Raji (cell line): ENCODE measurements around the gene NPHS1.

Experiments used
- POLR2A ChIP-seq: IDR thresholded peaks from 2 replicates; pipeline ENCODE4 v1.6.1; 2011; ENCODE audit warnings: low read depth, low read length, control low read depth; ENCODE audit not compliant: insufficient read depth

Gene NPHS1

DNA sequence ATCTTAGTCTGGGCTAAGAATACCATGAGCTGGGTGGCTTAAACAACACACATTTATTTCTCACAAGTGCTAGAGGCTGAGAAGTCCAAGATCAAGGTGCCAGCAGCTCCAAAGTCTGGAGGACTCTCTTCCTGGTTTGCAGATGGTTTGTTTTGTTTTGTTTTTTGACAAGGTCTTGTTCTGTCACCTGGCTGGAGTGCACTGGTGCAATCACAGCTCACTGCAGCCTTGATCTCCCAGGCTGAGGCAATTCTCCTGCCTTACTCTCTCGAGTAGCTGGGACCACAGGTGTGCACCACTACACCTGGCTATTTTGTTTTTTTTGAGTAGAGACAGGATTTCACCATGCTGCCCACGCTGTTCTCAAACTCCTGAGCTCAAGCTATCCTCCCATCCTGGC lies 31.6 kb upstream of the NPHS1 start:
- peak; percentile 24; the same call in 1 of the 2 replicates for TF ChIP-seq POLR2A

DNA sequence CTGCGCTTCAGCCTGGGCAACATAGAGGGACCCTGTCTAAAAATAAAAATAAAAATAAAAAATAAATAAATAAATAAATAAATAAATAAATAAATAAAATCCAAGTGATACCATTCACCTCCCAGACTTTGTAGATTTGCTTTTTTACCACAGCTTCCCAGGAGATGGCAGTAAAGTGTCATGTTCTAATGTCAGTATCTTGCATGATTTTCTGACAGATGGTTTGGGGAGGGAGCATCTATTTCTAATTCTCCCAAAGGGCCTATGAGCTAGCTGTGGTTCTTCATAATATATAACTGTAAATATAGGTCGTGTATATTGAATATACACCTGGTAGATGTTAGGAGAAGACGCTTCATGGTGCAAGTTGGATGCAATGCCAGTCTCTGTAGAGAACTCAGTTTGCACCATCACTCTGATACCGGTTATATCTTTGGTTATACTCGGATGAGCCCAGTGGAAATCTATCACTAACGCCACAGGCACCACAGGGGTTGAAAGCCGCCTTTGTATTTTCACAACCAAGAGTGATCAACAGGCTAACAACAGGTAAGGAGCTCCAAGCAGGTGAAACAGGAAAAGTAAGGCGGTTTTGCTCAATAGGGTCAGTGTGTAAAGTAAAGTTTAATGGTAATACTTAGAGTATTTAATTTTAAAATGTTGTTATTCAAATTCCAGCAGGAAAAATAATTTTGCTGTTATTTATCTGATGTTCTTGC lies 30.0 kb upstream of the NPHS1 start:
- TF ChIP-seq POLR2A, result no peak

- no peak for TF ChIP-seq POLR2A
These were observed 27.5 kb upstream of the NPHS1 start for GRCh38 chr19:35879770-35880317.

DNA sequence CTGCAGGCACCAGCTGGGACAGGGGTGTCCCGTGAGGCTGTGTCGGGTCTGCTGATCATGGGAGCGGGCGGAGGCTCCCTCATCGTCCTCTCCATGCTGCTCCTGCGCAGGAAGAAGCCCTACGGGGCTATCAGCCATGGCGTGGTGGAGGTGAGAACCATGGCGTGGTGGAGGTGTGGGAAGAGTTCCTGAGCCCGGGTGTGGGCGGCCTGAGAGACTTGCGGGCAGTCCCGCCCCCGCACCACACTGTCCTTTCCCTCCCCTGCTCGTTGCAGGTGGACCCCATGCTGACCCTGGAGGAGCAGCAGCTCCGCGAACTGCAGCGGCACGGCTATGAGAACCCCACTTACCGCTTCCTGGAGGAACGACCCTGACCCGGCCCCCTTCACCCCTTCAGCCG lies 26.8 kb upstream of the NPHS1 start:
- no peak for TF ChIP-seq POLR2A

DNA sequence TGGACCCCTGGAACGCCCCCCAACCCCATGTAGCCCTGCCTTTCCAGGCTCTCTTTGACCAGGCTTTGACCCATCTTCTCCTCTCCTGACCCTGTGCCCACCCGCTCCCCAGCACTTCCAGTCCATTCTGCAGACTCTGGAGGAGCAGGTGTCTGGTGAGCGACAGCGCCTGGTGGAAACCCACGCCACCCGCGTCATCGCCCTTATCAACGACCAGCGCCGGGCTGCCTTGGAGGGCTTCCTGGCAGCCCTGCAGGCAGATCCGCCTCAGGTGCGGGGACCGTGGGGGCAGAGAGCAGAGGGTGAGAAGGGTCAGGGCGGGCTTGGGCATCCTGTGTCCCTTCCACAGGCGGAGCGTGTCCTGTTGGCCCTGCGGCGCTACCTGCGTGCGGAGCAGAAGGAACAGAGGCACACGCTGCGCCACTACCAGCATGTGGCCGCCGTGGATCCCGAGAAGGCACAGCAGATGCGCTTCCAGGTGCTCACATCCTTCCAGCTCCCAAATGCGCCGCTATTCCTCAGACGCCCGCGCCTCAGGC lies 22.2 kb upstream of the NPHS1 start:
- no peak for TF ChIP-seq POLR2A

- no peak for TF ChIP-seq POLR2A
These were observed 19.9 kb upstream of the NPHS1 start for GRCh38 chr19:35872180-35872579.

- no peak for TF ChIP-seq POLR2A
These were observed 19.3 kb upstream of the NPHS1 start for GRCh38 chr19:35871611-35872010.

DNA sequence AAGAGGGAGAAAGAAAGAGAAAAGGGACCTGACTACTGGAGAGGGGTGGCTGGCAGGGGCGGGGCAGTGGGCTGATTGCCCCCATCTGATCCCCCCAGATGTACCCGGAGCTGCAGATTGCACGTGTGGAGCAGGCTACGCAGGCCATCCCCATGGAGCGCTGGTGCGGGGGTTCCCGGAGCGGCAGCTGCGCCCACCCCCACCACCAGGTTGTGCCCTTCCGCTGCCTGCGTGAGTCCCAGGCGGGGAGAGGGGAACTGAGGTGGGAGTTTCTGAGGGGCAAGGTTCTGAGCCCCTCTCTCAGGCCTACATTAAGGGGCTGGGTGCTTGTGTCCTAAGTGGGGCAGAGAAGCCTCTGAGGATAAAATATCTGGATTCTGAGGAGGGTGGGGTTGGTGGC lies 18.5 kb upstream of the NPHS1 start:
- TF ChIP-seq POLR2A, result no peak

DNA sequence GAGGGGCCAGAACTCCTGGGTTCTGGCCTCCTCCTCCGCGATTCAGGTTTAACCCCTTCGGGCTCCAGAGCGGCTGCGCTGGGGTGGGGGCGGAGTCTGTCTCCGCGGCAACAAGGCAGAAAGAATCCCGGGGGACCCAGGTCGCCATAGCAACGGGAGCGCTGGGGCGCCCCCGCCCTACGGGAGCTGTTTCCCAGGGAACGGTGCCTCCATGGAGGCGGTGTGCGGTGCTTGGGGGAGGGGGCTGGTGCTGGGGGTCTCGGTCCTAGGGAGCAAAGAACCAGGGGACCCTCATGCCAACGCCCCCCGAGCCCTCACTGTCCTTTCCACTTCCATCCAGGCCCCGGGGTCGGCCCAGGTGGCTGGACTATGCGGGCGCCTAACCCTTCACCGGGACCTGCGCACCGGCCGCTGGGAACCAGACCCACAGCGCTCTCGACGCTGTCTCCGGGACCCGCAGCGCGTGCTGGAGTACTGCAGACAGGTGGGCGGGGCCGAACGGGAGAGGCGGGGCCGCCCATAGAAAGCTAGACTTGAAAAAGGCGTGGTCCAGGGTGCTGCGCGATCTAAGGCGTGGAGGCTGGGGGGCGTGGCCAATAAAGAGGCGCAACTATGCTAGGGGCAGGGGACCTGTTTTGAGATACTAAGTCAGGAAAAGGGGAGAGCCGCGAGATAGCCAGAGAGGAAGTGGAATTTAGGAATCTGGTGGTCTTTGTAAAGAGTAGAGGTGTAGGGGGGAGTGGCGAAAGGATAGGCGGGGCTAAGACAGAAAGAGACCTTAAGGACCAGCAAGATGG lies 17.2 kb upstream of the NPHS1 start:
- TF ChIP-seq POLR2A, result no peak

DNA sequence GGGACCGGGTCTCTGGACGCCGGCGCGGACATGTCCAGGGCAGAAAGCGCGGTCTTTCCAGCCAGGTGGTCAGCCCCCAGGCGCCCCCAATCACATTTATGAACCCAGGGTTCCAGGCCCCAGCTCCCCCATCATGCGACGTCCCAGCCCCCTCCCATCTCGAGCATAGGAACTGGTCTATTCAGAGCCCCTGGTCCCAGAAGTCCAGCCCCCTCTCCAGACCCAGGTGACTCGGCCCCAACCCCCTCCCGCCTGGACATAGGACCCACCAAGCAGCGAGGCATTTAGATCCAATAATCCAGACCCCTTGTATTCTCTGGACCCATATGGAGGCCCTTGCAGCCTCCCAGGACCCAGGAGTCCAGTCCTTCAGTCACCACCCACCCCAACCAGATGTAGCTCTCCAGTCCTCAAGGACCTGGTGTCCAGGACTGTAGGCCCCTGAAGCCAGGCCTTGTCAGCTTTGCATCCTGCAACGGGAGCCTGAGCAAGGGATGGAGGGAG lies 16.6 kb upstream of the NPHS1 start:
- TF ChIP-seq POLR2A, result no peak

GRCh38 chr19:35868172-35868822 lies 16.0 kb upstream of the NPHS1 start, which contains the start of gene APLP1:
TSS of gene APLP1 (plus strand) at chr19:35868574. CDS start at chr19:35868637, 63 bp downstream.
- no peak for TF ChIP-seq POLR2A

GRCh38 chr19:35863018-35863417 lies 10.7 kb upstream of the NPHS1 start:
- TF ChIP-seq POLR2A, result no peak

GRCh38 chr19:35862528-35862927 lies 10.2 kb upstream of the NPHS1 start:
- no peak for TF ChIP-seq POLR2A

DNA sequence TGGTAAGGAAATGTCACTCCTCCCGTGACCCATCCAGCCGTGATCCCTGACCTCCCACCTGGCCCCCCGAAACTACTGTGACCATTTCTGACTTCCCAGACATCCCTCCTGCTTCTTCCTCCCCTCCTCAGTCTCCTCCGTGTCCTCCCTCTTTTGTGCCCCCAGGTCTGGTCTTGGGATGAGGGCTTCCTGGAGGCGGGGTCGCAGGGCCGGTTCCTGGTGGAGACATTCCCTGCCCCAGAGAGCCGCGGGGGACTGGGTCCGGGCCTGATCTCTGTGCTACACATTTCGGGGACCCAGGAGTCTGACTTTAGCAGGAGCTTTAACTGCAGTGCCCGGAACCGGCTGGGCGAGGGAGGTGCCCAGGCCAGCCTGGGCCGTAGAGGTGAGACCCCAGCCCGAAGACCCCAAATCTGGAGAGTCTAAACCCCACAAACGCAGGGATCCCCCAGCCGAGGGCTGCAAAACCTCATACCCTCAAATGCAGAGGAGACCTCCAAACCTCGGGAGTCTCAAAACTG lies 9.4 kb upstream of the NPHS1 start:
- TF ChIP-seq POLR2A, result no peak
